Measurements from ENCODE around the gene ZNF319. TPM values are rescaled to one million over a fixed set of nuclear protein-coding genes. Genes with fewer than 3 reads are reported as not detected.
"Not testable (repeated sequence)": the region's sequence is repeated elsewhere in the genome, so short reads cannot be mapped to it uniquely, and the experiment has no call there.

ZNF319 gene
- total RNA-seq, 1 experiment from 2014 or later: 5.6 TPM

DNA sequence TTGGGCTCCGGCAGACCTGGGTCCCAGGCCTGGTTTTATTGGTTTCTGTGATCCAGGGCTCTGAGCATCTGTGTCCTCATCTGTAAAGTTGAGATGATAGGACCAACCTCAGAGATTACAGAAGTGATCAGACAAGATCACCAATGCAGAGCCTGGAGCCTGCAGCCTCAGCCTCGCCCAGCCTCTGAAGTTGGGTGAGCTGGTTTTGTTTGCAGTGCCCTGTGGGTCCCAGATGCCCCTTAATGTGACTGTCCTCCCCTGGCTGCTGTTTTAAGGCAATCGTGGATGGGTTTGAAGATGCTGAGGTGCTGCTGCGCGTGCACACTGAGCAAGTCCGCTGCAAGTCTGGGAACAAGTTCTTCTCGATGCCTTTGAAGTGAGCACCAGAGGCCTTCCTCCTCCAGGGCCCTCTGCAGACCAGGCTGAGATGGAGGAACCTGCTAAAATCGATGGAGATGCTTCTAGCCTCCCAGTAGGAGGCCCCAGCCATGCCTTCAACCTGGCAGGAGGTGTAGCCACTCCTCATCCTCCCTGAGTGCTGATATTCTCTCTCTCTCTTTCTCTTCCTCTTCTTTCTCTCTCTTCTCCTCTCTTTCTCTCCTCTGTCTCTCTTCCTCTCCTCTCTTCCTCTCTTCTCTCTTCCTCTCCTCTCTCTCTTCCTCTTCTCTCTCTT, 19.5 kb upstream of the ZNF319 start:
- H3K4me3 ChIP-seq: no peak overlapping the region
- no peaks in the 10 kb centered on the region for H3K9me3 ChIP-seq (replicated peaks)
- no peak for DNase-seq
- no peaks in the 10 kb centered on the region; the same call in 1 of the 2 replicates for H3K36me3 ChIP-seq
- no peak overlapping the region for H3K27ac ChIP-seq
- peaks cover 19% of the 10 kb centered on the region for H3K4me1 ChIP-seq
- peaks cover 17% of the 10 kb centered on the region for H3K27me3 ChIP-seq

DNA sequence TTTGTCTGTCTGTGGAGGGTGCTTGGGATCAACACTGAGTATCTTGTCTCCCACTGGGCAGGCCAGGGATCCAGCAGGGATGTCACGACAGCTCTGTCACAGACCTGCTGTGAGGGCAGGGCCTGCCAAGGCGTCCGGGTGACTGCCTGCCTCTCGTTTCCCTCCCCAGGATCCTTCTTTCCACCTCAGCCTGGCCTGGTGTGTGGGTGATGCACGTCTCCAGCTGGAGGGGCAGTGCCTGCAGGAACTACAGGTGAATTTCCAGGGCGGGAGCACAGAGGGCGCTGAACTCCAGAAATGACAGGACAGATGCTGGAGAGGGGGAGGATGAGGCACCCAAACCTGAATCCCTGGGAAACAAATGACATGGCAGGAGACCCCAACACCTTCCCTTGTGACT, 18.3 kb upstream of the ZNF319 start:
- no peaks in the 10 kb centered on the region; the same call in 1 of the 2 replicates for H3K36me3 ChIP-seq
- H3K4me1 ChIP-seq: peaks cover 15% of the 10 kb centered on the region
- DNase-seq: no peak
- no peaks in the 10 kb centered on the region for H3K9me3 ChIP-seq (replicated peaks)
- peaks cover 6% of the 10 kb centered on the region for H3K27me3 ChIP-seq
- H3K27ac ChIP-seq: no peak overlapping the region
- no peak overlapping the region for H3K4me3 ChIP-seq

DNA sequence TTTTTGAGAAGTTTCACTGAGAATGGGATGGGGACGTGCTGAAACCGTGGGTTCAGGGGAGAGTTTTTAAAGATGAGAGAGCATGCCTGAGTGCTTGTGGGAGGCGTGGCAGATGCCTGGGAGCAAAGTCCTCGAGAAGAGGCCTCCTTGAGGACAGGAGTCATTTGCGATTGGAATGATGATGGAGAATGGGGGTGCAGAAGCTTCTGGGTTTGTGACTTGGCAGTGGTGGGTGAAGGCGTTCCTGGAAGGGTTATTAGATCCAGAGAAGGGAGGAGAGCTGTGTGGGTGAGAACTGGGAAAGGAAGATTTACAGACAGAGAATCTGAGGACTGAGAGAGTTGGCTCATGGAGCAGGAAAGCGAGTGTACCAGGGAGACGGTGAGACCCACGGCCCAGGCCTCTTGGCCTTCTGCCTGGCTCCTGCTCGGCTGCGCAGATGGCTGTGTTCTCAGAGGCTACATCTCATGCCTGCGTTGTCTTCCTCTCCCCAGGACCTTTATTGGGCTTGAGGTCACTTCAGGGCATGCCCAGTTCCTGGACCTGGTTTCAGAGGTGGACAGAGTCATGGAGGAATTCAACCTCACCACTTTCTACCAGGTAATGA, 16.5 kb upstream of the ZNF319 start:
- H3K4me3 ChIP-seq: no peak overlapping the region
- no peak overlapping the region for H3K27ac ChIP-seq
- H3K36me3 ChIP-seq: no peaks in the 10 kb centered on the region; the same call in none of the 2 replicates
- no peak for DNase-seq
- H3K27me3 ChIP-seq: no peaks in the 10 kb centered on the region
- H3K9me3 ChIP-seq (replicated peaks): no peaks in the 10 kb centered on the region
- H3K4me1 ChIP-seq: peaks cover under 1% of the 10 kb centered on the region; the same call in 1 of the 2 replicates

DNA sequence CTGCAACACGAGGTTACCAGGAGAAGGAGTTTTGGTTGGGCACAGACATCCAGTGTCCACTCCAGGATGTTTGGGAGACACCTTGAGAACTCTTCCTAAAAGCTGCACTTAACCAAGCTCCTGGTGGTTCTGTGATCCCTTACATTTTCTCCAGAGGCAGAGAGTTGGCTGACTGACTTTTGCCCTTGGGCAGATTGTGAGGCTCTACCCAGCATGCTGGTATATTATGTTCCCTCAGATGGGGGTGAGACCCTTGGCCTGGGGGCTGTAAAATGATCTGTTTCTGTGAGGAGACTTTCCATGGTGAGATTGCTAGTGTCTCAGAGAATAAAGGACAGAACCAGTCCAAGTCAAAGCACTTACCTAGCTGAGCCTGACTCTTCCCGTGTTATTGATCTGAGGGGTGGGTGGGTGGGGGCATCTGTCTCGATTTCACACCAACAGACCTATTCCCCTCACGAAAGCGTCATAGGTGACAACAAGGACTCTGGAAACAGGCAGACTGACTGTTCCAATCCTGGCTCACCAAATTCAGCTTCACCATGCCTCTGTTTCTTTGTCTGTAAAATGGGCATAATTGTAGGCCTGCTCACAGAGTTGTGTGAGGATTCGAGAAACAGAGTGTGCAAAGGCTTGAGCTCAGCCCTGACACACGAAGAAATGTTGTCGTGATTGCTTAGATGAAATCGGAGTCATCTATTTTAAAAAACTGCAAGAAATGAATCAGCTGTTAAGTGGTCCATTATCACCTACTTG, 12.9 kb upstream of the ZNF319 start:
- H3K27ac ChIP-seq: no peak overlapping the region
- H3K27me3 ChIP-seq: no peaks in the 10 kb centered on the region
- no peak for DNase-seq
- no peaks in the 10 kb centered on the region for H3K9me3 ChIP-seq (replicated peaks)
- no peaks in the 10 kb centered on the region for H3K4me1 ChIP-seq
- no peak overlapping the region for H3K4me3 ChIP-seq
- peaks cover 19% of the 10 kb centered on the region for H3K36me3 ChIP-seq

DNA sequence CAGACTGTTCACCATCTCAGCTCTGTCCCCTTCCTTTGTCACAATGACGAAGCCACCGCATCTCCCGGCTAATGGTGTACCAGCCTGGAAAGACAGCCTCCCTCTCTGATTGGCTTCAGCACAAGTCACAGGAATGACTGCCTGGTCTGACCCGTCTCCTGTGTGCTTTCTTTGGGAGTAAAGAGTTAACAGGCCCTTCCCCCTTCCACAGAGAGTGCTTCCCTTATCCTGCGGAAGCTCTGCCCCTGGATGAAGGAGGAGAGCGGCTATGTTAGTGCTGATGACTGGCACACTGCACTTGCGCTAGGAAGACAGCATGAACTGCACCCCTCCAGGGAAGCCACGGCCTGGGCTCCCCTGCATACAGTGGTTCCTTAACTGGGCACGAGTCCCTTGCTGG, 12.0 kb upstream of the ZNF319 start:
- H3K4me1 ChIP-seq: no peaks in the 10 kb centered on the region
- DNase-seq: no peak
- no peak overlapping the region for H3K4me3 ChIP-seq
- no peaks in the 10 kb centered on the region for H3K27me3 ChIP-seq
- peaks cover 22% of the 10 kb centered on the region for H3K36me3 ChIP-seq
- H3K27ac ChIP-seq: no peak overlapping the region
- H3K9me3 ChIP-seq (replicated peaks): no peaks in the 10 kb centered on the region

DNA sequence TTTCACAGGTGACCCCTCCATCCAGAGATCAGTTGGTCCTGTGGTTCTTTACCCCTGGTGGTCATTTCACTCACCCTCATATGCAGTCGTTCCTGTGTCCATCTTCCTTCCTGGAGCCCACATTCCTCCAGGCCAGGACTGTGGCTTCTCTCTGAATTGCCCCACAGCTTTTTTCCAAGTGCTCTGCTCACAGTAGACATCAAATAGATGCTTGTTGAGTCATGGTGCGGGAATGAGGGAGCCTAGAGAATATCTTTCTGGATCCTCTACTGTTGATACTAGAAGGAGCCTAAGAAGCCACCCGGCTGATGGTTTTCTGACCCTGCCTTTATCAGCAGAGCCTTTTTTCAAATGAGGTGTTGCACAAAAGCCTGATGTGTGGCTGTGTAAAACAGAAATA, 11.2 kb upstream of the ZNF319 start:
- Histone ChIP-seq H3K9me3 (replicated peaks) (no peaks in the 10 kb centered on the region), H3K27me3 (no peaks in the 10 kb centered on the region), H3K4me1 (no peaks in the 10 kb centered on the region), H3K36me3 (peaks cover 27% of the 10 kb centered on the region), H3K4me3 (no peak overlapping the region), H3K27ac (no peak overlapping the region)
- DNase-seq: no peak

DNA sequence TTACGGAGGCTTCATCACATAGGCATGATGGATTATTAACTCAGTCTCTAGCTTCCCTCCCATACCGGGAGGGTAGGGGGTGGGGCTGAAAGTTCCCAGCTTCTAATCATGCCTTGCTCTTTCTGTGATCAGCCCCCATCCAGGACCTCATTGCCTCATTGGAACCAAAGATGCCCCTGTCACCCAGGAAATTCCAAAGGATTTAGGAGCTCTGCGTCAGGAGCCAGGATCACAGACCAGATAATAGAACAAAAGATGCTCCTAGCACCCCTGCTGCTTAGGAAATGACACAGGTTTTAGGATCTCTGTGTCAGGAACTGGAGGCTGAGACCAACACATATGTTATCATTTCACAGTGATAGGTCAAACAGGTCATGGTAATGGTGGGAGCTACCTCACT, 10.4 kb upstream of the ZNF319 start:
- H3K27ac ChIP-seq: no peak overlapping the region
- H3K27me3 ChIP-seq: no peaks in the 10 kb centered on the region
- peaks cover 30% of the 10 kb centered on the region for H3K36me3 ChIP-seq
- H3K9me3 ChIP-seq (replicated peaks): no peaks in the 10 kb centered on the region
- H3K4me1 ChIP-seq: no peaks in the 10 kb centered on the region
- H3K4me3 ChIP-seq: no peak overlapping the region
- DNase-seq: no peak

DNA sequence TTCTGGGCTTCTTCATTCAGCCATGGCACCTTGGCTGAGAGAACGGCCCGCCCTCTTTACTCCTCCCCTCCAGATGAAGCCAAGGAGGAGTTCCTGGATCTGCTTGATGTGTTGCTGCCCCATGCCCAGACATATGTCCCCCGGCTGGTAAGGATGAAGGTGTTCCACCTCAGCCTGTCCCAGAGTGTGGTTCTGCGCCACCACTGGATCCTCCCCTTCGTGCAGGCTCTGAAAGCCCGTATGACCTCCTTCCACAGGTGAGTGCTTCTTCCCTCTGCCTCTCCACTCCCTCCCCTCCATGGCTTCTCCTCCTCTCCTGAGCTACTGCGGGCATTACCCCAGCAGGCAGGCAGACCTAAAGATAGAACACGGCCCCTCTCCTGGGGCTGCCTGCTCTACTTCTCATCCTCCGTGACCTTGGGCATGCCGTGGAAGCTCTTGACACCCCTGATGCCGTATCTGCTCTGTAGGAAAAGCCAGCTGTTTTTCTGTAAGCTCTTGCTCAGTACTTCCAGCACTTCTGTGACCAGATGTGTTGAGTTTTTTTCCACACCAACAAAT, 9.5 kb upstream of the ZNF319 start:
- Histone ChIP-seq H3K9me3 (replicated peaks) (no peaks in the 10 kb centered on the region), H3K27ac (no peak overlapping the region), H3K36me3 (peaks cover 34% of the 10 kb centered on the region), H3K4me3 (no peak overlapping the region), H3K27me3 (no peaks in the 10 kb centered on the region), H3K4me1 (no peaks in the 10 kb centered on the region)
- DNase-seq: no peak

DNA sequence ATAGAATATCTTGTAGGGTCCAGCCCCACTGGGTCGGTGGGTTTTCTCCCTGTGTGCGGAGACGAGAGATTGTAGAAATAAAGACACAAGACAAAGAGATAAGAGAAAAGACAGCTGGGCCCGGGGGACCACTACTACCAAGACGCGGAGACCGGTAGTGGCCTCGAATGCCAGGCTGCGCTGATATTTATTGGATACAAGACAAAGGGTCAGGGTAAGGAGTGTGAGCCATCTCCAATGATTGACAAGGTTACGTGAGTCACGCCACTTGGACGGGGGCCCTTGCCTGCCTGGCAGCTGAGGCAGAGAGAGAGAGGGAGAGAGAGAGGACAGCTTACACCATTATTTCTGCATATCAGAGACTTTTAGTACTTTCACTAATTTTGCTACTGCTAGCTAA, 4.3 kb upstream of the ZNF319 start:
- H3K36me3 ChIP-seq: peaks cover 20% of the 10 kb centered on the region
- H3K4me3 ChIP-seq; H3K27ac ChIP-seq; H3K27me3 ChIP-seq; H3K4me1 ChIP-seq; DNase-seq; H3K9me3 ChIP-seq (replicated peaks): not testable (repeated sequence)

DNA sequence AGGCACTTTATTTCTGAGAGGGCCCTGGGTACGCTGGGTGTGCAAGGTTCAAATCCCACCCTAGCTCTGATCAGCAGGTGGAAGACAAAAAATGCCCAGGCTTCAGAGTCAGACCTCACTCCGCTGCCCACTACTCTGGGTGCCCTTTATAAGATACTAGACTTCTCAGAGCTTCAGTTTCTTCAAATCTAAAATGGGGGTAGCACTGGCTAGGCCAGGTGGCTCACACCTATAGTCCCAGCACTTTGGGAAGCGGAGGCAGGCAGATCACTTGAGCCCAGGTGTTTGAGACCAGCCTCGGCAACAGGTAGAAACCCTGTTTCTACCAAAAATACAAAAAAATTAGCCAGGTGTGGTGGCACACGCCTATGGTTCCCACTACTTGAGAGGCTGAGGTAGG, 2.5 kb upstream of the ZNF319 start:
- Histone ChIP-seq H3K36me3 (peaks cover 13% of the 10 kb centered on the region), H3K27me3 (no peaks in the 10 kb centered on the region), H3K27ac (no peak overlapping the region), H3K4me3 (no peak overlapping the region), H3K4me1 (no peaks in the 10 kb centered on the region), H3K9me3 (replicated peaks) (no peaks in the 10 kb centered on the region)
- no peak for DNase-seq

DNA sequence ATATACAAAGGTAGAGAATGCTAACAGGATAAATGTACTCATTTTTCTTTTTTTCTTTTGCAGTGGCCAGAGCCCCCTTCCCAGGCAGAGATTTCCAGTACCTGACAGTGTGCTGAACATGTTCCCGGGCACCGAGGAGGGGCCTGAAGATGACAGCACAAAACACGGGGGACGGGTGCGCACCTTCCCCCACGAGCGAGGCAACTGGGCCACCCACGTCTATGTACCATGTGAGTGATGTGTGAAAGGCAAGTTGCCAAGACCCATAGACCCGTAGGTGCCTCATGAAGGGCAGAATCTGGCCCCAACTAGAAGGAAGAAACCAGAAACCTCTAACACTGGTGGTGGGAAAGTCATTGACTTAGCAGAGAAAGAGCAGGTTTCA, 1.9 kb upstream of the ZNF319 start:
- Histone ChIP-seq H3K4me1 (no peaks in the 10 kb centered on the region), H3K27ac (no peak overlapping the region), H3K9me3 (replicated peaks) (no peaks in the 10 kb centered on the region), H3K4me3 (no peak overlapping the region), H3K27me3 (no peaks in the 10 kb centered on the region), H3K36me3 (peaks cover 12% of the 10 kb centered on the region)
- no peak for DNase-seq

DNA sequence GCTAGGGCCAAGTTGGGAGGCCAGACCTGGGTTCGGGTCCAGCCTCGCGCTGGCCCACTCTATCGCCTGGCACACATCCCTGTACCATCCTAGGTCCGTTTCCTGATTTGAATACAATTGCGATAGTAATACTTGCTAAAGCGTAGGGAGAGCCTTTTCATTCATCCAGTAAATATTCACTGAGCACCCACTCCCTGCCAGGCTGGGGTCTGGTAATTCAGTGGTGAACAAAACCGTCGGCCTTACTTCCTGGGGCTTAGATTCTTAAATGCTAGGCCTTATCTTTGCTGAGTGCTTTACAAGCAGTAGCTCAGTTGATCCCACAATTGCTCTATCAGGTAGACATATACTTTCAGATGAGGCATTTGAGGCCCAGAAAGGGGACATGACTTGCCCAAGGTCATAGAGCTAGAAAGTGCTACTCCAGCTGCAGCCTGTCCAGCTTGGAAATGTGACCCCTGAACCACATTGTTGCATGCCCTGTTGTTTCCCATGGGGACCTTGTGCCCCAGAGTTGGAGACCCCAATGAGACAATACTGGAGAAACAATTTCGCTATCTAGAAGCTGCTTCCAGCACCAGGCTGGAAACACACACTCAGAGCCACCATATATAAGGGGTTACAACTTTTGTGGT, 1.4 kb upstream of the ZNF319 start:
- H3K27ac ChIP-seq: no peak overlapping the region
- peaks cover 10% of the 10 kb centered on the region for H3K36me3 ChIP-seq
- no peak for DNase-seq

DNA sequence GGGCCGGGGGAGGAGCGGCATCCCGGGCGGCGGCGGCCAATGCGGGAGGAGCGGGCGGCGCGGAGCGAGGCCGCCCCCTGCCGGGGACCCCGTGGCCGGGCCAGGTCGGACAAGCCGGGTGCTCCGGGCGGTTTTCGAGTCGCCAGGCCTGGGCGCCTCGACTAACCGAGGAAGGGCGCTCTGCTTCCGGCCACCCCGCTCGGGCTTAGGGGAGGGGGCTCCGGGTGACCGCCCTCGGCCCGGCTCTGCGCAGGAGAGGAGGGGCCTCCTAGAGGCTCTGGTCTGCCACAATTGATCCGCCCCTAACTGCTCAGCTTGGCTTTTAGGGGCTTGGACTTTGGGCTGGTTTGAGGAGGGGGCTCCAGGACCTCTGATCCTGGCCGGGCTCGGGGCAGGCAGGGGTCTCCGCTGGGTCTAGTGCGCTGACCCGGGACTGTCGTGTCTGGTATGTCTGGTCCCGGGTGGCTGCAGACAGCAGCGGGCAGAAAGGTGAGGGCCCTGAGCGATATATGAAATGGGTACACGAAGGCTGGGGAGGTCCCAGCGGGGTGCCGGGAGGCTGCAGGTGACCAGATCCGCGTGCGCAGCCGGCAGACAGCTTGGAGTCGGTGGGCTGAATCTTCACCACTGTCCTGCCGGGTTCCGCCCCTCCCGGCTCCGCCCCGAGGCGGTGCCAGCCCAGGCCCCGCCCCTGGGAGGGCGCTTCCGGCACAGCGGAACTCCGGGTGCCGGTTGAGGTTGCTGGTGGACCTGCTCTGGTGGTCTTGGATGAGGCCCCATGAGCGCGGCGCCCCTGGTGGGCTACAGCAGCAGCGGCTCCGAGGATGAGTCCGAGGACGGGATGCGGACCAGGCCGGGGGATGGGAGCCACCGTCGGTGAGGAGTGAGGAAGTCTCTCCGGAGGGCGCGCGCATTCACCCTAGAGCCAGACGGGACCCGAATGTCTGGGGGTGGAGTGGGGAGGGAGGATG, 519 bp upstream of the ZNF319 start, which contains the start of gene USB1:
USB1 (plus strand) TSS at position 702 of the 971 bp plus-strand sequence; CDS start at position 779, 77 bp downstream.
- Histone ChIP-seq H3K4me3 (peak within 1 kb of the TSS; percentile 64), H3K27ac (peak within 1 kb of the TSS; percentile 30; the same call in 1 of the 2 replicates), H3K36me3 (peaks cover 5% of the 10 kb centered on the region), H3K9me3 (replicated peaks) (no peaks in the 10 kb centered on the region), H3K27me3 (no peaks in the 10 kb centered on the region), H3K4me1 (no peaks in the 10 kb centered on the region)
- DNase-seq: peak; percentile 88 to 93

More for the DNA sequence above, 1.4 kb upstream of the ZNF319 start:
- H3K4me3 ChIP-seq: peak overlapping the region; percentile 64
- H3K9me3 ChIP-seq (replicated peaks): no peaks in the 10 kb centered on the region
- H3K4me1 ChIP-seq: no peaks in the 10 kb centered on the region
- no peaks in the 10 kb centered on the region for H3K27me3 ChIP-seq
